CD14-positive monocyte (primary cell): Measurements from ENCODE around the gene SDHAF1. TPM values are rescaled to one million over a fixed set of nuclear protein-coding genes. Genes with fewer than 3 reads are reported as not detected.

Experiments
- DNase-seq, 3 donors: peaks; one replicate each; pipeline ENCODE4 v3.0.0-alpha.2; 2011 to 2022
- H2AFZ ChIP-seq: 2 replicates; pipeline ENCODE4 v1.6.0; 2012; ENCODE audit warnings: mild to moderate bottlenecking, low read depth, low read length, inconsistent platforms; ENCODE audit not compliant: insufficient read depth, poor library complexity, severe bottlenecking
- H3K27ac ChIP-seq, 2 donors: 1 replicate in 1 of 2; 2 replicates in 1 of 2; pipeline ENCODE4 v1.5.1; 2012 to 2013; ENCODE audit warnings: low read length in 2 of 2, control low read depth in 1 of 2, inconsistent platforms in 1 of 2, low read depth in 1 of 2, mild to moderate bottlenecking in 1 of 2
- H3K27me3 ChIP-seq, 2 donors: one replicate each; pipeline versions ENCODE4 v1.6.0 to v1.6.1; 2011 to 2013; ENCODE audit warnings: low read length in 2 of 2; ENCODE audit not compliant: control insufficient read depth in 2 of 2, insufficient read depth in 2 of 2
- H3K36me3 ChIP-seq, 2 donors: replicated peaks in 1 of 2; 1 replicate in 1 of 2; 2 replicates in 1 of 2; pipeline versions ENCODE4 v1.5.1 to v1.6.1; 2012 to 2013; ENCODE audit warnings: low read length in 2 of 2, control low read depth in 1 of 2, inconsistent platforms in 1 of 2, mild to moderate bottlenecking in 1 of 2; ENCODE audit not compliant: insufficient read depth in 2 of 2, control insufficient read depth in 1 of 2
- H3K4me1 ChIP-seq, 2 donors: 1 replicate in 1 of 2; 2 replicates in 1 of 2; pipeline versions ENCODE4 v1.5.1 to v1.6.1; 2012 to 2013; ENCODE audit warnings: low read length in 2 of 2, control low read depth in 1 of 2, inconsistent platforms in 1 of 2, mild to moderate bottlenecking in 1 of 2, moderate library complexity in 1 of 2; ENCODE audit not compliant: insufficient read depth in 2 of 2, control insufficient read depth in 1 of 2
- H3K4me2 ChIP-seq: replicated peaks from 2 replicates; pipeline ENCODE3; 2012; ENCODE audit warnings: low read length, moderate library complexity, mild to moderate bottlenecking; ENCODE audit not compliant: poor library complexity, severe bottlenecking; ENCODE audit errors: extremely low read depth
- H3K4me3 ChIP-seq, 3 experiments: fragments of 200-600 bp in 1 of 3; sonication (generic) in 1 of 3; replicated peaks in 1 of 3; 1 replicate in 2 of 3; 2 replicates in 1 of 3; pipeline ENCODE4 v1.5.1; 2011 to 2013; ENCODE audit warnings: low read length in 3 of 3, mild to moderate bottlenecking in 3 of 3, control low read depth in 2 of 3, low read depth in 2 of 3, inconsistent platforms in 1 of 3, moderate library complexity in 1 of 3
- H3K79me2 ChIP-seq: 2 replicates; pipeline ENCODE4 v1.6.0; 2012; ENCODE audit warnings: mild to moderate bottlenecking, control low read depth, inconsistent platforms, low read length, moderate library complexity; ENCODE audit not compliant: insufficient read depth
- H3K9ac ChIP-seq: 2 replicates; pipeline ENCODE4 v1.6.0; 2017; ENCODE audit warnings: low read length, mild to moderate bottlenecking; ENCODE audit not compliant: insufficient read depth, poor library complexity, severe bottlenecking
- H3K9me3 ChIP-seq, 2 donors: replicated peaks in 1 of 2; 1 replicate in 1 of 2; 2 replicates in 1 of 2; pipeline versions ENCODE4 v1.5.1 to v1.6.1; 2012 to 2013; ENCODE audit warnings: low read length in 2 of 2, control low read depth in 1 of 2; ENCODE audit not compliant: control insufficient read depth in 1 of 2, insufficient read depth in 1 of 2
- H4K20me1 ChIP-seq: 2 replicates; pipeline ENCODE4 v1.6.0; 2012; ENCODE audit warnings: mild to moderate bottlenecking, low read length, control low read depth, moderate library complexity; ENCODE audit not compliant: insufficient read depth
- H3K27ac Mint-ChIP-seq, 7 donors: one replicate each; pipeline ENCODE4 v1.8.0; 2020; ENCODE audit warnings: mild to moderate bottlenecking in 7 of 7, mixed read lengths in 7 of 7, moderate library complexity in 6 of 7, inconsistent platforms in 2 of 7
- H3K27me3 Mint-ChIP-seq, 3 donors: one replicate each; pipeline ENCODE4 v1.8.0; 2021 to 2022; ENCODE audit warnings: low read depth in 3 of 3, mild to moderate bottlenecking in 3 of 3, mixed read lengths in 3 of 3, moderate library complexity in 3 of 3, inconsistent platforms in 1 of 3
- H3K36me3 Mint-ChIP-seq, 2 donors: one replicate each; pipeline ENCODE4 v1.8.0; 2020; ENCODE audit warnings: mixed read lengths in 2 of 2, inconsistent platforms in 1 of 2, mild to moderate bottlenecking in 1 of 2
- H3K4me1 Mint-ChIP-seq: one replicate; pipeline ENCODE4 v1.8.0; 2020; ENCODE audit warnings: mild to moderate bottlenecking, mixed read lengths
- H3K4me3 Mint-ChIP-seq, 2 donors: one replicate each; pipeline ENCODE4 v1.8.0; 2020; ENCODE audit warnings: mild to moderate bottlenecking in 2 of 2, mixed read lengths in 2 of 2, moderate library complexity in 1 of 2
- H3K9me3 Mint-ChIP-seq, 7 donors: one replicate each; pipeline ENCODE4 v1.8.0; 2020 to 2022; ENCODE audit warnings: mixed read lengths in 7 of 7, mild to moderate bottlenecking in 6 of 7, moderate library complexity in 6 of 7, inconsistent platforms in 2 of 7
- CTCF ChIP-seq: fragments of 200-600 bp; IDR thresholded peaks from one replicate; pipeline ENCODE4 v1.8.0; 2022; ENCODE audit warnings: antibody characterized with exemption, mild to moderate bottlenecking
- WGBS: methylation state at CpG from one replicate; pipeline ENCODE4 v1.1.5; 2013; ENCODE audit warnings: missing lambda C conversion rate; ENCODE audit not compliant: insufficient coverage; 5-methylcytosine and 5-hydroxymethylcytosine counted together
- intact Hi-C, 2 donors: fragments of 100-400 bp; cut with micrococcal nuclease; formaldehyde crosslinking; loops; one replicate each; pipeline versions ENCODE4 v1.15.0 to v1.15.1; 2023
- polyA plus RNA-seq, 3 donors: library from polyadenylated mRNA; depleted of rRNA in 1 of 3; unstranded in 2 of 3; stranded (reverse) in 1 of 3; fragments of 300-500 nt in 2 of 3; fragments of >200 nt in 1 of 3; fragmentation: Illumina TruSeq in 2 of 3; gene quantifications; 1 replicate in 2 of 3; 2 replicates in 1 of 3; pipeline ENCODE4 v1.2.3, GENCODE V29; 2012 to 2021

Gene SDHAF1
- polyA plus RNA-seq, 3 donors, result 10.4 to 26.9 (median 19.0) TPM

GRCh38 chr19:35963514-35963913, 31.5 kb upstream of the SDHAF1 start:
- Mint-ChIP-seq H3K27ac (no peak overlapping the region), H3K36me3 (no peaks in the 10 kb centered on the region), H3K4me1 (peaks cover 3% of the 10 kb centered on the region), H3K4me3 (no peak overlapping the region), H3K27me3 (peaks cover 25 to 47% (median 37%) of the 10 kb centered on the region in 3 donors), H3K9me3 (peaks cover 0 to 9% (median 4%) of the 10 kb centered on the region in 7 donors)
- DNase-seq, result no peak
- Histone ChIP-seq H3K4me3 (no peak overlapping the region), H3K4me2 (no peak overlapping the region), H3K27me3 (peaks cover 17 to 29% of the 10 kb centered on the region in 2 donors), H3K9me3 (peaks cover 0 to 9% of the 10 kb centered on the region in 2 donors), H3K27ac (no peak overlapping the region), H3K79me2 (no peaks in the 10 kb centered on the region), H3K36me3 (no peaks in the 10 kb centered on the region), H2AFZ (no peak overlapping the region), H3K9ac (no peak overlapping the region), H4K20me1 (no peaks in the 10 kb centered on the region), H3K4me1 (peaks cover 0 to 9% of the 10 kb centered on the region in 2 donors)
- WGBS, result 10% methylated on average over 5 of the region's 9 CpGs
- no peak for TF ChIP-seq CTCF
- intact Hi-C loops, result no loop called here

GRCh38 chr19:35966771-35967170, 28.2 kb upstream of the SDHAF1 start:
- Histone ChIP-seq H3K9me3 (no peaks in the 10 kb centered on the region), H3K27ac (no peak overlapping the region), H3K4me1 (no peaks in the 10 kb centered on the region), H3K4me3 (no peak overlapping the region), H3K79me2 (no peaks in the 10 kb centered on the region), H2AFZ (no peak overlapping the region), H3K4me2 (no peak overlapping the region), H3K27me3 (no peaks in the 10 kb centered on the region), H3K9ac (no peak overlapping the region), H3K36me3 (no peaks in the 10 kb centered on the region), H4K20me1 (no peaks in the 10 kb centered on the region)
- H3K27ac Mint-ChIP-seq, result peak overlapping the region in 1 of 7 donors; percentile 77
- no peak overlapping the region for H3K4me3 Mint-ChIP-seq
- H3K4me1 Mint-ChIP-seq, result no peaks in the 10 kb centered on the region
- no peak for TF ChIP-seq CTCF
- intact Hi-C loops, result no loop called here
- H3K36me3 Mint-ChIP-seq, result no peaks in the 10 kb centered on the region
- H3K9me3 Mint-ChIP-seq, result no peaks in the 10 kb centered on the region
- no peak for DNase-seq
- peaks cover 4 to 15% (median 8%) of the 10 kb centered on the region in 3 donors for H3K27me3 Mint-ChIP-seq
- WGBS, result no CpG with 5 or more reads among the region's 3 CpGs
